GM12891 (cell line): Measurements from ENCODE around the gene MRGPRG.

Source experiments
- POLR2A ChIP-seq: IDR thresholded peaks from 2 replicates; pipeline ENCODE4 v1.6.1; 2011; ENCODE audit warnings: low read depth, low read length, control low read depth
- POLR2AphosphoS5 ChIP-seq: IDR thresholded peaks from 2 replicates; pipeline ENCODE4 v1.6.1; 2011; ENCODE audit warnings: low read depth, low read length, control low read depth
- TAF1 ChIP-seq: IDR thresholded peaks from 2 replicates; pipeline ENCODE4 v1.6.1; 2011; ENCODE audit warnings: low read depth, low read length, control low read depth

GRCh38 chr11:3222941-3223915, 4.6 kb upstream of the MRGPRG start:
- TF ChIP-seq POLR2AphosphoS5 = no peak
- no peak for TF ChIP-seq POLR2A
- TF ChIP-seq TAF1 = no peak
